GM12878 (cell line): ENCODE results near the gene CS. TPM values are rescaled to one million over a fixed set of nuclear protein-coding genes. Genes with fewer than 3 reads are reported as not detected.

Experiments
- ATAC-seq: fragments of 200-7000 bp; cut with Tn5 transposase; 3 replicates; pipeline ENCODE4 v1.9.1; 2020; ENCODE audit warnings: mild to moderate bottlenecking, moderate library complexity
- BruUV-seq: library from RNA; stranded (reverse); fragments of 400-500 nt; replicated peaks from 2 replicates; lab custom pipeline; 2021; lab: Mats Ljungman, UMichigan
- CTCF ChIA-PET: fragments of 300-600 bp; sonication (Branson Sonifier 250); formaldehyde crosslinking; extraction: SDS; loops from one replicate; lab custom pipeline; 2021; ENCODE audit warnings: inconsistent platforms; lab: Yijun Ruan, JAX
- POLR2A ChIA-PET: fragments of 350-600 bp; formaldehyde crosslinking; extraction: SDS; loops from one replicate; lab custom pipeline; 2021; ENCODE audit warnings: inconsistent platforms; lab: Charles Lee
- RAD21 ChIA-PET: fragments of 300-600 bp; sonication (Branson Sonifier 250); formaldehyde crosslinking; loops from one replicate; lab custom pipeline; 2023; ENCODE audit warnings: antibody characterized with exemption; ENCODE audit not compliant: unreplicated experiment; lab: Charles Lee
- SMC1A ChIA-PET: fragments of 300-600 bp; sonication (Branson Sonifier 250); formaldehyde crosslinking; loops from one replicate; lab custom pipeline; 2023; ENCODE audit not compliant: unreplicated experiment, uncharacterized antibody; lab: Charles Lee
- DNase-seq: peaks from one replicate; pipeline ENCODE4 v3.0.0-alpha.2; 2011; ENCODE audit warnings: low read depth, low spot score
- FAIRE-seq: peaks from 3 replicates; lab custom pipeline; 2011; peaks lifted over from hg19 to GRCh38; lab: Jason Lieb, UNC
- H2AFZ ChIP-seq: 2 replicates; pipeline ENCODE4 v1.6.0; 2011; ENCODE audit warnings: low read depth, low read length, control low read depth; ENCODE audit not compliant: control insufficient read depth
- H3K27ac ChIP-seq: 2 replicates; pipeline ENCODE4 v1.5.1; 2011; ENCODE audit warnings: control low read depth; ENCODE audit not compliant: control insufficient read depth, insufficient read depth
- H3K27me3 ChIP-seq, 2 experiments: replicated peaks in 1 of 2; 2 replicates each; pipeline versions ENCODE4 v1.6.0 to v1.6.1; 2011; ENCODE audit warnings: low read length in 1 of 2; ENCODE audit not compliant: control insufficient read depth in 2 of 2, insufficient read depth in 2 of 2
- H3K36me3 ChIP-seq, 2 experiments: 2 replicates each; pipeline ENCODE4 v1.5.1; 2011; ENCODE audit warnings: low read length in 1 of 2; ENCODE audit not compliant: control insufficient read depth in 2 of 2, insufficient read depth in 2 of 2
- H3K4me1 ChIP-seq: 2 replicates; pipeline ENCODE4 v1.6.1; 2011; ENCODE audit warnings: mild to moderate bottlenecking, low read length, moderate library complexity, mixed read lengths; ENCODE audit not compliant: control insufficient read depth, insufficient read depth
- H3K4me2 ChIP-seq: 2 replicates; pipeline ENCODE4 v1.6.0; 2011; ENCODE audit warnings: control low read depth; ENCODE audit not compliant: control insufficient read depth, insufficient read depth
- H3K4me3 ChIP-seq: fragments of 200-600 bp; sonication (generic); 2 replicates; pipeline ENCODE4 v1.5.1; 2016
- H3K79me2 ChIP-seq: 2 replicates; pipeline ENCODE4 v1.6.0; 2011; ENCODE audit warnings: low read length; ENCODE audit not compliant: control insufficient read depth, insufficient read depth
- H3K9ac ChIP-seq: 2 replicates; pipeline ENCODE4 v1.8.0; 2011; ENCODE audit warnings: low read length, control low read depth, mixed read lengths; ENCODE audit not compliant: control insufficient read depth, insufficient read depth
- H3K9me3 ChIP-seq: replicated peaks from 3 replicates; pipeline ENCODE4 v1.5.1; 2011; ENCODE audit warnings: mild to moderate bottlenecking, low read length; ENCODE audit not compliant: control insufficient read depth, insufficient read depth
- H4K20me1 ChIP-seq: 2 replicates; pipeline ENCODE4 v1.6.0; 2011; ENCODE audit not compliant: control insufficient read depth, insufficient read depth
- ATF2 ChIP-seq: IDR thresholded peaks from 2 replicates; pipeline ENCODE4 v1.6.1; 2012; ENCODE audit warnings: low read length, inconsistent platforms
- CBX3 ChIP-seq: fragments of 200-600 bp; sonication (generic); IDR thresholded peaks from 2 replicates; pipeline ENCODE4 v1.6.1; 2016; ENCODE audit warnings: low read depth, borderline replicate concordance
- CHD2 ChIP-seq: IDR thresholded peaks from 2 replicates; pipeline ENCODE4 v1.6.1; 2011; ENCODE audit warnings: low read depth, low read length, improper control_type of control experiment, borderline replicate concordance
- LARP7 ChIP-seq: fragments of 450-650 bp; IDR thresholded peaks from 2 replicates; pipeline ENCODE4 v1.6.1; 2017; ENCODE audit warnings: mild to moderate bottlenecking
- SIN3A ChIP-seq: IDR thresholded peaks from 2 replicates; pipeline ENCODE4 v1.6.1; 2012; ENCODE audit warnings: low read depth, low read length, improper control_type of control experiment
- SREBF1 ChIP-seq: IDR thresholded peaks from 2 replicates; pipeline ENCODE4 v1.6.1; 2012; ENCODE audit warnings: mild to moderate bottlenecking, low read length
- ZNF622 ChIP-seq: fragments of 450-650 bp; IDR thresholded peaks from 2 replicates; pipeline ENCODE4 v1.6.1; 2017; ENCODE audit warnings: mild to moderate bottlenecking, inconsistent platforms
- WGBS: methylation state at CpG from one replicate; pipeline ENCODE4 v1.1.6; 2016; ENCODE audit warnings: low lambda C conversion rate; ENCODE audit not compliant: insufficient replicate concordance, insufficient coverage; ENCODE audit errors: missing lambda C conversion rate; 5-methylcytosine and 5-hydroxymethylcytosine counted together
- in situ Hi-C: fragments of 300-500 bp; cut with MboI; formaldehyde crosslinking; loops from 9 replicates; pipeline ENCODE4 v1.14.3; 2018; ENCODE audit warnings: mixed read lengths
- intact Hi-C: fragments of 100-400 bp; cut with micrococcal nuclease; formaldehyde crosslinking; loops from one replicate; pipeline ENCODE4 v1.14.2; 2022; ENCODE audit not compliant: unreplicated experiment
- polyA plus RNA-seq, 11 experiments: library from polyadenylated mRNA; depleted of rRNA in 4 of 11; unstranded in 6 of 11; stranded (reverse) in 5 of 11; fragments of >200 nt; fragmentation: Nextera tagmentation in 4 of 11; fragmentation: Illumina TruSeq in 1 of 11; extraction: Ambion mirVana in 4 of 11; extraction: Trizol in 1 of 11; gene quantifications; 1 replicate in 1 of 11; 2 replicates in 10 of 11; pipeline versions ENCODE4 v1.2.1 to v1.2.3, GENCODE V29; 2011 to 2016; ENCODE audit warnings: inconsistent platforms in 2 of 11, missing spikeins in 2 of 11, low read depth in 1 of 11
- total RNA-seq, 4 experiments: library from RNA; depleted of rRNA in 3 of 4; stranded (reverse); fragments of >200 nt in 3 of 4; fragmentation: Illumina TruSeq in 1 of 4; extraction: Trizol in 1 of 4; gene quantifications; 2 replicates each; pipeline versions ENCODE4 v1.2.1 to v1.2.3, GENCODE V29; 2013 to 2021

CS gene
- total and polyA plus RNA-seq, 10 of the 15 experiments (the other 5 are each of a cell fraction or from before 2014, with no cell fraction given), result 64.9 to 276 (median 139) TPM

GRCh38 chr12:56241424-56242303, 58.5 kb downstream of the CS start:
- RAD21 ChIA-PET, result no interaction called here
- H3K36me3 ChIP-seq, result peaks cover 12 to 18% of the 10 kb centered on the region in 2 experiments
- intact Hi-C loops (no loop called here), in situ Hi-C loops (no loop called here)
- POLR2A ChIA-PET, result no interaction called here
- TF ChIP-seq ZNF622 (no peak), SIN3A (no peak), CBX3 (no peak), SREBF1 (no peak), LARP7 (no peak), CHD2 (no peak), ATF2 (no peak)
- H4K20me1 ChIP-seq, result no peaks in the 10 kb centered on the region; the same call in 1 of the 2 replicates
- FAIRE-seq (no peak), DNase-seq (no peak), ATAC-seq (no peak)
- H2AFZ ChIP-seq, result no peak overlapping the region
- no peak overlapping the region for H3K9ac ChIP-seq
- H3K27ac ChIP-seq, result no peak overlapping the region
- no peaks in the 10 kb centered on the region for H3K79me2 ChIP-seq
- H3K4me2 ChIP-seq, result no peak overlapping the region
- CTCF ChIA-PET, result no interaction called here
- no peaks in the 10 kb centered on the region for H3K4me1 ChIP-seq
- SMC1A ChIA-PET, result no interaction called here
- no peaks in the 10 kb centered on the region for H3K27me3 ChIP-seq
- 54% methylated on average over 9 of the region's 9 CpGs for WGBS
- no peak overlapping the region for H3K4me3 ChIP-seq
- H3K9me3 ChIP-seq, result no peaks in the 10 kb centered on the region
- BruUV-seq, result TSS peak; percentile 43
